IMR-90 (cell line): ENCODE measurements around the gene FGF19. TPM values are rescaled to one million over a fixed set of nuclear protein-coding genes. Genes with fewer than 3 reads are reported as not detected.
A peak's percentile ranks its signal among the peaks of the same experiment; 100 is the strongest.

Source experiments
- ATAC-seq: fragments of 200-7000 bp; cut with Tn5 transposase; 2 replicates; pipeline ENCODE4 v1.9.1; 2020; ENCODE audit warnings: low read depth, mild to moderate bottlenecking, moderate library complexity
- BruUV-seq: library from RNA; stranded (reverse); fragments of 400-500 nt; replicated peaks from 2 replicates; lab custom pipeline; 2021; lab: Mats Ljungman, UMichigan
- CTCF ChIA-PET: fragments of 300-600 bp; formaldehyde crosslinking; extraction: SDS; loops from one replicate; lab custom pipeline; 2021; ENCODE audit warnings: antibody characterized with exemption; lab: Yijun Ruan, JAX
- POLR2A ChIA-PET: fragments of 300-600 bp; sonication (Branson Sonifier 250); formaldehyde crosslinking; loops from one replicate; lab custom pipeline; 2022; ENCODE audit warnings: antibody characterized with exemption; ENCODE audit not compliant: unreplicated experiment; lab: Charles Lee
- DNase-seq: peaks from one replicate; pipeline ENCODE4 v3.0.0; 2013
- H2AFZ ChIP-seq: replicated peaks from 2 replicates; pipeline ENCODE3; 2013; ENCODE audit warnings: low read length, mild to moderate bottlenecking; ENCODE audit not compliant: poor library complexity
- H2AK5ac ChIP-seq: 2 replicates; pipeline ENCODE4 v1.6.1; 2013; ENCODE audit warnings: low read depth, low read length, inconsistent platforms
- H2AK9ac ChIP-seq: replicated peaks from 2 replicates; pipeline ENCODE3; 2013; ENCODE audit warnings: mild to moderate bottlenecking, low read depth, low read length, moderate library complexity; ENCODE audit not compliant: poor library complexity
- H2BK120ac ChIP-seq: 2 replicates; pipeline ENCODE4 v1.6.1; 2013; ENCODE audit warnings: low read depth, low read length, inconsistent platforms
- H2BK15ac ChIP-seq: 3 replicates; pipeline ENCODE4 v1.6.1; 2013; ENCODE audit warnings: low read depth, low read length, inconsistent platforms
- H2BK20ac ChIP-seq: 2 replicates; pipeline ENCODE4 v1.6.1; 2013; ENCODE audit warnings: low read depth, mild to moderate bottlenecking, inconsistent platforms, low read length, moderate library complexity
- H2BK5ac ChIP-seq: 2 replicates; pipeline ENCODE4 v1.6.1; 2013; ENCODE audit warnings: mild to moderate bottlenecking, low read depth, low read length, inconsistent platforms; ENCODE audit not compliant: poor library complexity, severe bottlenecking
- H3K14ac ChIP-seq: replicated peaks from 2 replicates; pipeline ENCODE4 v1.6.1; 2013; ENCODE audit warnings: low read depth, low read length, inconsistent platforms
- H3K18ac ChIP-seq: 2 replicates; pipeline ENCODE4 v1.6.1; 2013; ENCODE audit warnings: low read depth, low read length, control low read depth
- H3K23ac ChIP-seq: 2 replicates; pipeline ENCODE4 v1.6.1; 2013; ENCODE audit warnings: low read depth, low read length, inconsistent platforms
- H3K27ac ChIP-seq: 2 replicates; pipeline ENCODE4 v1.5.1; 2013; ENCODE audit warnings: mild to moderate bottlenecking, control low read depth, low read length; ENCODE audit not compliant: insufficient read depth
- H3K27me3 ChIP-seq: 2 replicates; pipeline ENCODE4 v1.6.1; 2013; ENCODE audit warnings: low read length; ENCODE audit not compliant: control insufficient read depth, insufficient read depth
- H3K36me3 ChIP-seq: 2 replicates; pipeline ENCODE4 v1.6.1; 2013; ENCODE audit warnings: low read length, mixed read lengths; ENCODE audit not compliant: control insufficient read depth, insufficient read depth
- H3K4ac ChIP-seq: 2 replicates; pipeline ENCODE4 v1.6.1; 2013; ENCODE audit warnings: low read depth, low read length, inconsistent platforms
- H3K4me1 ChIP-seq: 2 replicates; pipeline ENCODE4 v1.6.1; 2013; ENCODE audit warnings: low read length, mixed read lengths; ENCODE audit not compliant: control insufficient read depth, insufficient read depth
- H3K4me2 ChIP-seq: 2 replicates; pipeline ENCODE4 v1.6.1; 2013; ENCODE audit warnings: low read depth, mild to moderate bottlenecking, control low read depth, low read length, moderate library complexity
- H3K4me3 ChIP-seq: 2 replicates; pipeline ENCODE4 v1.5.1; 2013; ENCODE audit warnings: low read depth, mild to moderate bottlenecking, control low read depth, low read length, moderate library complexity; ENCODE audit not compliant: insufficient read depth
- H3K56ac ChIP-seq: 2 replicates; pipeline ENCODE4 v1.6.1; 2013; ENCODE audit warnings: low read length, inconsistent platforms; ENCODE audit not compliant: insufficient read depth; ENCODE audit errors: extremely low read depth
- H3K79me1 ChIP-seq, 2 experiments: 2 replicates each; pipeline ENCODE4 v1.6.1; 2013; ENCODE audit warnings: low read length in 2 of 2, inconsistent platforms in 1 of 2, low read depth in 1 of 2
- H3K9ac ChIP-seq: 2 replicates; pipeline ENCODE4 v1.6.1; 2013; ENCODE audit warnings: low read depth, low read length, control low read depth
- H3K9me1 ChIP-seq: 2 replicates; pipeline ENCODE4 v1.6.1; 2013; ENCODE audit warnings: low read length, inconsistent platforms; ENCODE audit not compliant: insufficient read depth
- H3K9me3 ChIP-seq: 2 replicates; pipeline ENCODE4 v1.6.1; 2013; ENCODE audit warnings: low read length; ENCODE audit not compliant: control insufficient read depth, insufficient read depth
- H4K20me1 ChIP-seq: 2 replicates; pipeline ENCODE4 v1.6.1; 2013; ENCODE audit warnings: low read length, inconsistent platforms; ENCODE audit not compliant: insufficient read depth
- H4K5ac ChIP-seq: 2 replicates; pipeline ENCODE4 v1.6.1; 2013; ENCODE audit warnings: mild to moderate bottlenecking, low read depth, low read length, control low read depth
- H4K8ac ChIP-seq, 2 experiments: 2 replicates each; pipeline ENCODE4 v1.6.1; 2013; ENCODE audit warnings: low read depth in 2 of 2, low read length in 2 of 2, control low read depth in 1 of 2, inconsistent platforms in 1 of 2
- H4K91ac ChIP-seq: 2 replicates; pipeline ENCODE4 v1.6.1; 2013; ENCODE audit warnings: low read depth, low read length, inconsistent platforms; ENCODE audit not compliant: insufficient read depth
- BHLHE40 ChIP-seq: fragments of 150-350 bp; IDR thresholded peaks from 2 replicates; pipeline ENCODE4 v1.6.1; 2016; ENCODE audit warnings: mild to moderate bottlenecking, low read depth, low read length
- CEBPB ChIP-seq: IDR thresholded peaks from 2 replicates; pipeline ENCODE4 v1.6.1; 2012; ENCODE audit warnings: low read depth, low read length, improper control_type of control experiment
- ELK1 ChIP-seq: fragments of 150-350 bp; IDR thresholded peaks from 2 replicates; pipeline ENCODE4 v1.6.1; 2016; ENCODE audit warnings: low read depth, mild to moderate bottlenecking, low read length, moderate library complexity, borderline replicate concordance
- FOS ChIP-seq: fragments of 150-350 bp; IDR thresholded peaks from 2 replicates; pipeline ENCODE4 v1.6.1; 2016; ENCODE audit warnings: low read depth, low read length
- MAFK ChIP-seq: IDR thresholded peaks from 2 replicates; pipeline ENCODE4 v1.6.1; 2012; ENCODE audit warnings: low read depth, low read length, improper control_type of control experiment
- MAZ ChIP-seq: IDR thresholded peaks from 2 replicates; pipeline ENCODE4 v1.6.1; 2012; ENCODE audit warnings: low read depth, mild to moderate bottlenecking, low read length, improper control_type of control experiment, moderate library complexity, borderline replicate concordance
- MXI1 ChIP-seq: IDR thresholded peaks from 2 replicates; pipeline ENCODE4 v1.6.1; 2012; ENCODE audit warnings: low read depth, mild to moderate bottlenecking, low read length, moderate library complexity, borderline replicate concordance
- POLR2A ChIP-seq: IDR thresholded peaks from 2 replicates; pipeline ENCODE4 v1.6.1; 2012; ENCODE audit warnings: mild to moderate bottlenecking, low read depth, low read length
- RAD21 ChIP-seq: IDR thresholded peaks from 2 replicates; pipeline ENCODE4 v1.6.1; 2012; ENCODE audit warnings: low read length, improper control_type of control experiment
- RCOR1 ChIP-seq: IDR thresholded peaks from 2 replicates; pipeline ENCODE4 v1.6.1; 2012; ENCODE audit warnings: mild to moderate bottlenecking, low read length, improper control_type of control experiment; ENCODE audit not compliant: insufficient replicate concordance
- RFX5 ChIP-seq: IDR thresholded peaks from 2 replicates; pipeline ENCODE4 v1.8.0; 2012; ENCODE audit warnings: low read depth, mild to moderate bottlenecking, low read length, moderate library complexity
- SMC3 ChIP-seq: fragments of 150-350 bp; IDR thresholded peaks from 2 replicates; pipeline ENCODE4 v1.6.1; 2016; ENCODE audit warnings: low read depth, mild to moderate bottlenecking, antibody characterized with exemption, low read length, moderate library complexity
- USF2 ChIP-seq: fragments of 150-350 bp; IDR thresholded peaks from 2 replicates; pipeline ENCODE4 v1.6.1; 2017; ENCODE audit warnings: mild to moderate bottlenecking, antibody characterized with exemption, low read length, low read depth
- WGBS, 2 experiments: methylation state at CpG; one replicate each; pipeline versions ENCODE4 v1.1.5 to v1.1.7; 2013; ENCODE audit warnings: missing lambda C conversion rate in 2 of 2; ENCODE audit not compliant: insufficient read length in 1 of 2; ENCODE audit errors: extremely low coverage in 2 of 2; 5-methylcytosine and 5-hydroxymethylcytosine counted together
- dilution Hi-C: fragments of 300-500 bp; cut with HindIII; formaldehyde crosslinking; loops from one replicate; pipeline ENCODE4 v1.14.3; 2018; ENCODE audit warnings: low sequenced_read_pairs; ENCODE audit not compliant: unreplicated experiment
- in situ Hi-C: fragments of 300-500 bp; cut with MboI; formaldehyde crosslinking; loops from 3 replicates; pipeline ENCODE4 v1.14.3; 2019; ENCODE audit warnings: low sequenced_read_pairs, inconsistent platforms, mixed read lengths
- intact Hi-C: fragments of 100-400 bp; cut with micrococcal nuclease; formaldehyde crosslinking; loops from 2 replicates; pipeline ENCODE4 v1.10.0; 2022
- polyA plus RNA-seq, 3 experiments: library from polyadenylated mRNA; depleted of rRNA; stranded (reverse); fragments of >200 nt; gene quantifications; 2 replicates each; pipeline ENCODE4 v1.2.3, GENCODE V29; 2012; ENCODE audit warnings: low replicate concordance in 1 of 3
- total RNA-seq: library from RNA; depleted of rRNA; stranded (reverse); fragments of >200 nt; gene quantifications from 2 replicates; pipeline ENCODE4 v1.2.3, GENCODE V29; 2012

The FGF19 gene
- total and polyA plus RNA-seq, 2 of the 4 experiments (the other 2 are of a cell fraction): not detected

GRCh38 chr11:69658626-69659450, 45.0 kb downstream of the FGF19 start (continued):
- TF ChIP-seq RFX5: no peak
- TF ChIP-seq CEBPB: no peak

GRCh38 chr11:69657911-69658625, 45.8 kb downstream of the FGF19 start:
- no peaks in the 10 kb centered on the region; a peak in 1 of 4 replicates for H3K79me1 ChIP-seq
- dilution Hi-C loops: no loop called here
- TF ChIP-seq MAFK: no peak
- TF ChIP-seq MXI1: no peak
- no peak for TF ChIP-seq BHLHE40
- no peak for TF ChIP-seq RCOR1
- TF ChIP-seq RFX5: no peak
- no peak for TF ChIP-seq SMC3
- TF ChIP-seq RAD21: no peak
- TF ChIP-seq MAZ: no peak
- TF ChIP-seq POLR2A: no peak
- no peak for TF ChIP-seq USF2
- TF ChIP-seq CEBPB: no peak
- no peak for TF ChIP-seq ELK1
- TF ChIP-seq FOS: no peak

More at GRCh38 chr11:69657911-69658625, 45.8 kb downstream of the FGF19 start:
- no peak overlapping the region for H3K9ac ChIP-seq
- H2AK9ac ChIP-seq: no peak overlapping the region
- H4K20me1 ChIP-seq: peaks cover 33% of the 10 kb centered on the region
- no peak overlapping the region for H3K4me3 ChIP-seq
- BruUV-seq: no TSS peak
- no peak overlapping the region for H2BK20ac ChIP-seq
- peaks cover 13% of the 10 kb centered on the region; the same call in 1 of the 2 replicates for H3K4me1 ChIP-seq
- H3K9me1 ChIP-seq: no peaks in the 10 kb centered on the region
- H3K56ac ChIP-seq: no peak overlapping the region
- H3K36me3 ChIP-seq: peaks cover 18% of the 10 kb centered on the region
- ATAC-seq (peak; percentile 4; the same call in 1 of the 2 replicates), DNase-seq (peak; percentile 33)
- no peak overlapping the region for H3K14ac ChIP-seq
- H4K5ac ChIP-seq: no peak overlapping the region
- no peak overlapping the region for H2BK5ac ChIP-seq
- H2AFZ ChIP-seq: peak overlapping the region; percentile 35
- no peak overlapping the region for H3K4me2 ChIP-seq
- H4K8ac ChIP-seq: no peak overlapping the region
- H2BK120ac ChIP-seq: no peak overlapping the region
- WGBS, 2 experiments: 38% methylated on average over 14 of the region's 27 CpGs; no CpG with 5 or more reads in 1 of the 2 experiments
- peak overlapping the region; percentile 4; the same call in 1 of the 2 replicates for H3K4ac ChIP-seq
- H3K18ac ChIP-seq: no peak overlapping the region
- in situ Hi-C loops (loop anchor here (25.0 kb wide), 2 partner anchors 721 to 1046 kb away; no protein-coding TSS in a partner anchor), intact Hi-C loops (no loop called here)
- H3K9me3 ChIP-seq: no peaks in the 10 kb centered on the region
- no peak overlapping the region for H3K23ac ChIP-seq
- H3K27ac ChIP-seq: no peak overlapping the region
- ChIA-PET CTCF (no interaction called here), POLR2A (no interaction called here)
- H4K91ac ChIP-seq: no peak overlapping the region
- no peaks in the 10 kb centered on the region for H3K27me3 ChIP-seq
- no peak overlapping the region for H2BK15ac ChIP-seq
- H2AK5ac ChIP-seq: no peak overlapping the region
